ENCODE data around the gene PYGM. TPM values are rescaled to one million over a fixed set of nuclear protein-coding genes. Genes with fewer than 3 reads are reported as not detected.

The PYGM gene
- total RNA-seq, 1 donor: 1.7 TPM

DNA sequence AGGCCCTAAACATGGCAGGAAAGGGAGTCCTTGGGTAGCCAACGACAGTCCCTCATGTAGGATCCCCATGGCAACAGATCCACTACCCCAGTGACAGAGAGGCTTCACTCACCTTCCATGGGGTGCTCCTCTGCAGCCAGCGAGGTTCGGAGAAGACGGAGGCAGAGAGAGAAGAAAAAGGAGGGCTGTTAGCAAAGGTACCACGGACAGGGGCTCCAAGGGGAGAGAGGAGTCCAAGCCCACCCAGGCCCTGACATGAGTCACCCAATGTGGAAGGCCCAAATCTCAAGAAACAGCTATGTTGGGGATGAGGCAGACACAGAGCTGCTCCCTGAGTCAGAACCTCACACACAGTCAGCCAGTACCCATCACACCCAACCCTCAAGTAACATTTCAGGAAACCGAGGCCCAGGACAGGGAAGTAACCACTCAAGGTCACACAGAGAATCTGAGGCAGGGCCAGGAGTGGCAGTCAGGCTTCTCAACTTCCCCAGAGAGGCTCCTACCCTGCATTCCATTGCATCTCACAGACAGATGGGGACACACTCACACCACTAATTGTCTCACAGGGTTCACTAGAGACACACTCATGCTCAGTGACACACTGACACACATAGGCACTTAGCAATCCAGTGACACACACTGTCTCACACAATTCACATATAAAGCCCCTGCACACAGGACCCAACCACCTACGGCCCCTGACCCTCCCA is 62.0 kb downstream of the PYGM start:
- H3K4me3 ChIP-seq (ENCODE audit: low read depth, low read length): no peak overlapping the region
- TF ChIP-seq, protein P1, sequence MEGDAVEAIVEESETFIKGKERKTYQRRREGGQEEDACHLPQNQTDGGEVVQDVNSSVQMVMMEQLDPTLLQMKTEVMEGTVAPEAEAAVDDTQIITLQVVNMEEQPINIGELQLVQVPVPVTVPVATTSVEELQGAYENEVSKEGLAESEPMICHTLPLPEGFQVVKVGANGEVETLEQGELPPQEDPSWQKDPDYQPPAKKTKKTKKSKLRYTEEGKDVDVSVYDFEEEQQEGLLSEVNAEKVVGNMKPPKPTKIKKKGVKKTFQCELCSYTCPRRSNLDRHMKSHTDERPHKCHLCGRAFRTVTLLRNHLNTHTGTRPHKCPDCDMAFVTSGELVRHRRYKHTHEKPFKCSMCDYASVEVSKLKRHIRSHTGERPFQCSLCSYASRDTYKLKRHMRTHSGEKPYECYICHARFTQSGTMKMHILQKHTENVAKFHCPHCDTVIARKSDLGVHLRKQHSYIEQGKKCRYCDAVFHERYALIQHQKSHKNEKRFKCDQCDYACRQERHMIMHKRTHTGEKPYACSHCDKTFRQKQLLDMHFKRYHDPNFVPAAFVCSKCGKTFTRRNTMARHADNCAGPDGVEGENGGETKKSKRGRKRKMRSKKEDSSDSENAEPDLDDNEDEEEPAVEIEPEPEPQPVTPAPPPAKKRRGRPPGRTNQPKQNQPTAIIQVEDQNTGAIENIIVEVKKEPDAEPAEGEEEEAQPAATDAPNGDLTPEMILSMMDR (IDR thresholded peaks at IDR 0.05; ENCODE audit: insufficient read depth, low read depth, low read length): no peak
- no peak for DNase-seq (ENCODE audit: low read depth)

Other genes starting within 250 kb of the PYGM start
- gene SLC22A11, start 204.0 kb downstream of the PYGM start, total RNA-seq: under 0.01 TPM in 1 of 2 replicates, not detected in the other
- not detected in 2 replicates for gene SLC22A12, start 168.8 kb downstream of the PYGM start, total RNA-seq
- 2.6 and 5.2 TPM in 2 replicates for gene NRXN2, start 36.8 kb downstream of the PYGM start, total RNA-seq
- gene RASGRP2, start 15.8 kb downstream of the PYGM start, total RNA-seq: 10.3 and 12.5 TPM in 2 replicates
- gene SF1, start 18.6 kb upstream of the PYGM start, total RNA-seq: 95.3 and 95.9 TPM in 2 replicates
- gene MAP4K2, start 43.2 kb upstream of the PYGM start, total RNA-seq: 10.8 and 16.4 TPM in 2 replicates
- gene MEN1, start 50.6 kb upstream of the PYGM start, total RNA-seq: 13.5 and 17.7 TPM in 2 replicates
- under 0.01 TPM in 2 replicates for gene CDC42BPG, start 84.7 kb upstream of the PYGM start, total RNA-seq
- 80.2 and 93.7 TPM in 2 replicates for gene EHD1, start 118.6 kb upstream of the PYGM start, total RNA-seq
- gene ATG2A, start 157.2 kb upstream of the PYGM start, total RNA-seq: 12.1 and 13.2 TPM in 2 replicates
- gene PPP2R5B, start 164.7 kb upstream of the PYGM start, total RNA-seq: 11.6 and 14.2 TPM in 2 replicates
- not detected in 2 replicates for gene GPHA2, start 175.9 kb upstream of the PYGM start, total RNA-seq
- gene MAJIN, start 212.1 kb upstream of the PYGM start, total RNA-seq: not detected in 2 replicates
- 0.86 and 1.3 TPM in 2 replicates for gene BATF2, start 237.0 kb upstream of the PYGM start, total RNA-seq

Data from fibroblast of villous mesenchyme (primary cell).